T-helper 1 cell (primary cell): ENCODE results near the gene NXF2.
"Not testable (repeated sequence)": the region's sequence is repeated elsewhere in the genome, so short reads cannot be mapped to it uniquely, and the experiment has no call there.

Experiments
- DNase-seq, 5 donors: peaks; one replicate each; pipeline ENCODE4 v3.0.0-alpha.2; 2012 to 2020
- total RNA-seq, 4 donors: gene quantifications; one replicate each; lab custom pipeline; 2026; lab: John Stamatoyannopoulos, UW

The NXF2 gene
- total RNA-seq = 0 reads per million in 4 donors

DNA sequence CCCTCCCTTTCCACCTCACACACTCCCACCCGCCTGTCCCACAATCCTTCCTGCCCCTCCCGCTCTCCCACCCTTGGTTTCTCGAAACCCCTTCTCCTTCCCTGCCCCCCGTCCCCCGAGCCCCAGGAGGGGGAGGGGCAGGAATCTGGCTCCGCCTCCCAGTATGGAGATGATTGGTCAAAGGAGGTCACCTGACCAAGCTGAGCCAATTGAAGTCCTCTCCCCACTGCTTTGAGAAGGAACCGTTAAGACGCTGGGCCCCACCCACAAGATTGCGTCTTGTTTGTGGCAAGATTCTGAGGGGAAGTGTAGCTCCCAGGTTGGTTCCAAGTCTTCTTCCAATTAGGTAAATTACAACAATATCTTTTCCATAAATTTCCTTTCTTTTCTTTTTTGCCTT is at the start of gene NXF2:
NXF2 (plus strand) TSS at position 275 of the 400 bp plus-strand sequence. CDS start 59,912 bp downstream, outside the sequence.
- DNase-seq = not testable (repeated sequence)

GRCh38 chrX:102207940-102208339 is 39.0 kb upstream of the NXF2 start:
- not testable (repeated sequence) for DNase-seq

DNA sequence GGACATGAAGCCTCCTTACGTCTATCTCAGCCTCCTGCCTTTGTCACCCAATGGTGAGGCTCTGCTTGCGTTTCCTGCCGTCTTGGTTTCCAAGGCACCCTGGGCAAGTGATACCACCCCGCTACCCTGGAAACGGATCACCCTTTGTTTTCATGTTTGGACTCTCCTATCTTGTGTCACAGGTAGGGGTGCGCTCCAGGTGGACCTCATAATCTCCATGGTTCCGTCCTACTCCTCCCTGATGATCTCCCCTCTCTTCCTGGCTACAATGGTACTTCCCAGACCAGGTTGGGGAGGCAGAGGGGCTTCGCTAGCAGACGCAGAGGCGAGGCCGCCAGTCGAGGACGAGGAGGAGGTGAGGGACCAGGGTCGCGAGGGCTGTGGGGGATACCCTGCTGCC is 32.0 kb upstream of the NXF2 start, which contains the start of gene TCP11X1:
TCP11X1 (plus strand) TSS at position 316 of the 400 bp plus-strand sequence.
- not testable (repeated sequence) for DNase-seq

GRCh38 chrX:102216497-102216896 is 30.5 kb upstream of the NXF2 start:
- DNase-seq = not testable (repeated sequence)

DNA sequence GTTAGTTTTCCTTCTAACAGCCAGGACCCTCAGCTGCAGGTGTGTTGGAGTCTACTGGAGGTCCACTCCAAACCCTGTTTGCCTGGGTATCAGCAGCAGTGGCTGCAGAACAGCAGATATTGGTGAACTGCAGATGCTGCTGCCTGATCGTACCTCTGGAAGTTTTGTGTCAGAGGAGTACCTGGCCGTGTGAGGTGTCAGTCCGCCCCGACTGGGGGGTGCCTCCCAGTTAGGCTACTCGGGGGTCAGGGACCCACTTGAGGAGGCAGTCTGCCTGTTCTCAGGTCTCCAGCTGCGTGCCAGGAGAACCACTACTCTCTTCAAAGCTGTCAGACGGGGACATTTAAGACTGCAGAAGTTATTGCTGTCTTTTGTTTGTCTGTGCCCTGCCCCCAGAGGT is 11.3 kb upstream of the NXF2 start:
- DNase-seq = not testable (repeated sequence)

GRCh38 chrX:102240265-102240664 is 6.7 kb upstream of the NXF2 start:
- not testable (repeated sequence) for DNase-seq

GRCh38 chrX:102272231-102272630 is 25.3 kb downstream of the NXF2 start:
- DNase-seq = not testable (repeated sequence)

- DNase-seq = no peak
Measured at GRCh38 chrX:102338162-102338561, 91.2 kb downstream of the NXF2 start.

- peak in 3 of 5 donors; percentile 3 to 17 (median 13) for DNase-seq
Measured at GRCh38 chrX:102339312-102340298, 92.6 kb downstream of the NXF2 start.

GRCh38 chrX:102341867-102342266 is 94.9 kb downstream of the NXF2 start:
- DNase-seq = no peak

- DNase-seq = peak; percentile 15 to 64 (median 29)
Measured at GRCh38 chrX:102345916-102346315, 98.9 kb downstream of the NXF2 start.
